ENCODE measurements around the gene DNAH10.
A peak's percentile ranks its signal among the peaks of the same experiment; 100 is the strongest.

Gene DNAH10

GRCh38 chr12:123889848-123890535 lies 127.9 kb downstream of the DNAH10 start:
- DNase-seq, result no peak

GRCh38 chr12:123890536-123890902 lies 128.4 kb downstream of the DNAH10 start:
- DNase-seq, result no peak

GRCh38 chr12:123891011-123891410 lies 128.9 kb downstream of the DNAH10 start:
- DNase-seq, result no peak

- DNase-seq, result no peak
These were observed 129.5 kb downstream of the DNAH10 start for GRCh38 chr12:123891516-123892179.

GRCh38 chr12:123892180-123892559 lies 130.1 kb downstream of the DNAH10 start:
- DNase-seq, result no peak

- DNase-seq, result no peak
These were observed 130.8 kb downstream of the DNAH10 start for GRCh38 chr12:123892853-123893252.

GRCh38 chr12:123893276-123893675 lies 131.2 kb downstream of the DNAH10 start:
- no peak for DNase-seq

GRCh38 chr12:123894823-123895345 lies 132.8 kb downstream of the DNAH10 start:
- no peak for DNase-seq

GRCh38 chr12:123895451-123895850 lies 133.3 kb downstream of the DNAH10 start:
- no peak for DNase-seq

GRCh38 chr12:123896767-123897166 lies 134.7 kb downstream of the DNAH10 start:
- no peak for DNase-seq

- no peak for DNase-seq
These were observed 135.1 kb downstream of the DNAH10 start for GRCh38 chr12:123897221-123897620.

GRCh38 chr12:123898673-123899072 lies 136.6 kb downstream of the DNAH10 start:
- no peak for DNase-seq

GRCh38 chr12:123899368-123899767 lies 137.3 kb downstream of the DNAH10 start:
- no peak for DNase-seq

GRCh38 chr12:123900871-123901376 lies 138.8 kb downstream of the DNAH10 start:
- peak; percentile 41 for DNase-seq

- no peak for DNase-seq
These were observed 140.7 kb downstream of the DNAH10 start for GRCh38 chr12:123902821-123903220.

- no peak for DNase-seq
These were observed 141.4 kb downstream of the DNAH10 start for GRCh38 chr12:123903301-123904065.

- peak; percentile 5 for DNase-seq
These were observed 143.3 kb downstream of the DNAH10 start for GRCh38 chr12:123905319-123905925.

GRCh38 chr12:123906711-123907420 lies 144.8 kb downstream of the DNAH10 start:
- DNase-seq, result no peak

- no peak for DNase-seq
These were observed 145.8 kb downstream of the DNAH10 start for GRCh38 chr12:123907726-123908476.

GRCh38 chr12:123908884-123909725 lies 147.0 kb downstream of the DNAH10 start:
- no peak for DNase-seq

GRCh38 chr12:123910057-123910456 lies 148.0 kb downstream of the DNAH10 start:
- no peak for DNase-seq
